Hindlimb muscle (tissue), 1 donor: ENCODE measurements around the gene FOXO1. TPM values are rescaled to one million over a fixed set of nuclear protein-coding genes. Genes with fewer than 3 reads are reported as not detected.
"Not testable (repeated sequence)": the region's sequence is repeated elsewhere in the genome, so short reads cannot be mapped to it uniquely, and the experiment has no call there.

Experiments used
- DNase-seq: peaks from one replicate; pipeline ENCODE4 v3.0.0-alpha.2; 2013
- polyA plus RNA-seq: library from polyadenylated mRNA; unstranded; fragments of 120-200 nt; gene quantifications from one replicate; pipeline ENCODE4 v1.2.1, GENCODE V29; 2013; ENCODE audit not compliant: insufficient read length

Gene FOXO1
- 17.6 TPM for polyA plus RNA-seq

DNA sequence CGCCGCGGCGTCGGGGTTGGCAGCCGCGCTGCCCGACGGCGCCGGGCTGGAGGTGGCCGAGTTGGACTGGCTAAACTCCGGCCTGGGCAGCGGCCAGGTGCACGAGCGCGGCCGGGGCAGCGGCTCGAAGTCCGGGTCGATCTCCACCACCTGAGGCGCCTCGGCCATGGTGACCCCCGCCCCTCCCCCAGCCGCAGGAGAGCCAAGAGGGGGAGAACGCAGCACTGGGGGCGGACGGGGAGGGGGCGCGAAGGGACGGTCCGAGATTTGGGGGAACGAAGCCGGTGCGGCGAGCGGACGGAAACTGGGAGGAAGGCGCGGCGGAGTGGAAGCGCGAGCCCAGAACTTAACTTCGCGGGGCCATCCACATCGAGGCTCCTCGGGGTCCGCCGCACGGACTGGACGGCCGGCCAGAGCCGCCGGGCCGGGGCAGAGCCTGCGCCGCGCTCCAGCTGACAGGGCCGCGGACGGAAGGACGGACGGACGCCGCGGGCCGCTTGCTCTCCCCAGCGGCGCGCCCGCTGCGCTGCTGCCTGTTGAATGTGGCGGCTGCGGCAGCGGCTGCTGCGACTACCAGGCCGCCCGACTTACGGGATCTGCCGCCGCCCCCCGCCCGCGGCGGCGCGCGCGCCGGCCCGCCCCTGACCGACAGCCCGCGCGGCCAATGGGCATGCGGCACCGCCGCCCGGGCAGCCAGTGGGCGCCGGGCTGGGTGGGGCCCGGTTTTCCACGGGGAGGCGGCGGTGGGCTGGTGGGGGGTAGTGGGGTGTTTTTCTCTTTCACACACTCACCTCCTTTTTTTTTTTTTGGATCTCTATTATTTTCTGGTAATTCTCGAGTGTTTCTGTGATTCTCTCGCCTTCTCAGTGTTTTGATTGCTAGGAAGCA, at the start of gene FOXO1:
Gene FOXO1 (minus strand): TSS at position 597 of the 888 bp plus-strand sequence. CDS start 429 bp downstream, at position 168.
- DNase-seq, result peak; percentile 95

DNA sequence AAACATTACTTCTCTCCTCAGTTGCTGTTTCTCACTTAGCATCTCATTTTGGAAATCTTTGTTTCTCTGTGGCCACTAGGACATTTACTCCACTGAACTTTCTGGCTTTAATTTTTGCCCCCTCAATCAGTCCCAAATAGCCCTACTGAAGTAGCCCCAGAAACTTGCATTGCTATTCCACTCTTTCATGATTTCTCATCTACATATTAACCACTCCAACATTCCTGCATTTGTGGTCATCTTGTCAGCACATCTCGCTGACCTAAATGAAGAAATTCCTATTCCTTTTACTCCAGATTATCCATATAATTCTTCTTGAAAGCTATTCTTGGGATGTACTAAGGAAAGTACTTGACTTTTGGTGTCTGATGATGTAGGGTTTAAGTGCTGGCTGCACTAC, 48.0 kb upstream of the FOXO1 start:
- not testable (repeated sequence) for DNase-seq

GRCh38 chr13:40706439-40706838, 40.0 kb upstream of the FOXO1 start:
- no peak for DNase-seq

DNA sequence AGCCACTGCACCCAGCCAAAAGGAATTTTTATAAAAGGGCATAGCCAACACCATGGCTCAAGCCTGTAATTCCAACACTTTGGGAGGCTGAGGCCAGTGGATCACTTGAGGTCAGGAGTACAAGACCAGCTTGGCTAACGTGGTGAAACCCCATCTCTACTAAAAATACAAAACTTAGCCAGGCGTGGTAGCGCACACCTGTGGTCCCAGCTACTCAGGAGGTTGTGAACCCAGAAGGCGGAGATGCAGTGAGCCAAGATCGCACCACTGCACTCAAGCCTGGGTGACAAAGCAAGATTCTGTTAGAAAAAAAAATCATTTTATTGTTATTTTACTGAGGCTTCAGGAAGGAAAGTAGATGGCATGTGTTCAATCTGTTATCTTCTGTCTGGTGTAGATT, 31.3 kb upstream of the FOXO1 start:
- no peak for DNase-seq

GRCh38 chr13:40694426-40694825, 28.0 kb upstream of the FOXO1 start:
- DNase-seq, result no peak

DNA sequence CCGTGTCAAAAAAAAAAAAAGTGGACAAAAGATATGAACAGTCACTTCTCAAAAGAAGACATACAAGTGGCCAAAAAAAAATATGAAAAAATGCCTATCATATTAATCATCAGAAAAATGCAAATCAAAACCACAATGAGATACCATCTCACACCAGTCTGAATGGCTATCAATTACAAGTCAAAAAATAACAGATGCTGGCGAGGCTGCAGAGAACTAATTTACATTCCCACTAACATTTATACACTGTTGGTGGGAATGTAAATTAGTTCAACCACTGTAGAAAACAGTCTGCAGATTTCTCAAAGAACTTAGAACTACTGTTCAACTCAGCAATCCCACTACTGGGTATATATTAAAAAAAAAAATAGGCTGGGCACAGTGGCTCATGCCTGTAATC, 26.5 kb upstream of the FOXO1 start:
- no peak for DNase-seq

DNA sequence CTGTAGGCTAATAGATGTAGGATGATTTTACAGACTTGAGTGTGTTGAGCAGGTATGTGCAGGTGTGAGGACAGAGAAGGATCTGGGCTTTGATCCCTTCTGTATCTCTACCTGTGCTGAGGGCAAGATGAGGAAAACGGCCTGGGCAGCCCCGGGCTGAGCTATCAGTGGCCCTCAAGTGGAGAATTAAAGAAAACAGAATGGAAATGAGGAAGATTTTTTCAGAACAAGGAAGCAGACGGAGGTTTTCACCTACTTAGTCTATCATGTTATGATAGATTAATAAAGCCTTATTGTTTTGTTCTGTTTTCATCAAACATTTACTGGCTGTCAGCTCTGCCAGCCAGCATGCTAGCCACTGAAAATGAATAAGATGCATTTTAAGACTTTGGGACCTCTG, 22.3 kb upstream of the FOXO1 start:
- no peak for DNase-seq

GRCh38 chr13:40682449-40683240, 16.2 kb upstream of the FOXO1 start:
- DNase-seq, result no peak

DNA sequence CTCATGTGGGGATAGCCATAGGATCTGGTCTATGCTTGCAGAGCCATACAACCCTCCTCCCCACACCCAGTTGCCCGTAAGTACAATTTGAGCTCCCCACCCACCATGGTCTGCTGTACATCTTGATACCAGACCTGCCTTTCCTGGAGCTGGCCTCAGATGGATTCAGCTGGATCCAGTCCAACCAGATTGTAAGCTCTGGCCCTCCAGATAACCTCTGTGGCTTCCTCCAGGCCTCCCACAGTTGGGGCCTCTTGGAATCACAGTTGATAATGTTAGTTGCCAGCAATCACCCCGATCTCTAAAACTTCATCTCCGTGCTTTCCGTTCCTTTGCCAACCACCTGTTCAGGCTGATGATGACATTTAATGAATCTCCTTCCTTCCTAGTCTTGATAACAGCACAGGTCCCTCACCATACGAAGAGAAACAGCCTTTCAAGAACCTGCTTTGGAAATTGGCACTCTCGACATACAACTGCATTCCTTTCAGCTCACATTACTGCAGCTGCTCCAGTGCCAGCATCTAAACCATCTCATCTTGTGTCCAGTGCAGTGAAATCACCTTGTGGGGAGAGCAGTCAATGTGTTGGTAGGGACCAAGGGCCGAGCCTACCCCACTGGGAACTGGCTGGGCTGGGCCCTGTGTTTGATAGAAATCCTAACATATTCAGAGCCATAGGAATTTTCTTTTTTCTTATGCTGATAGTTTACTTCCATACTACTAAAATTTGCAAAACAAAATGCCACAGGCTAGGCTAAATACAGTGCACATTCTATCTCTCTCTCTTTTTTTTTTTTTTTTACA, 15.1 kb upstream of the FOXO1 start:
- no peak for DNase-seq

- no peak for DNase-seq
Measured at GRCh38 chr13:40680659-40681323, 14.3 kb upstream of the FOXO1 start.

- no peak for DNase-seq
Measured at GRCh38 chr13:40679480-40679985, 13.1 kb upstream of the FOXO1 start.

DNA sequence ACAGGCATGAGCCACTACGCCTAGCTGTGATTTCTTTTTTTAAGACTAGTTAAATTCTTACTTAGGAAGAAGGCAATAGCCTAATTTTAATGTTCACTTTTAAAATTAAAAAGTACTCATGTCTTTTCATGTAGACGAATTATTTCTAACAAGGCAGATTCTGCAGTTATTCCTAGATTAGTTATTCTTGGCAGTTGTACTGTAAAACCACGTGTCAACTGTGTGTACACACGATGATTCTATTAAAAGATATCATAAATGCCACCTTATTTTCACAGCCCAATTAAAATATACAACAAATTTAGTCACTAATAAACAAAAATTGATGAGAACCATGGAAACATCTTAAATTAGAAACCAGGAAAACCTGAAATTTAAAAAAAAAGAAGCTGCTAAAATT, 10.6 kb upstream of the FOXO1 start:
- DNase-seq, result no peak

DNA sequence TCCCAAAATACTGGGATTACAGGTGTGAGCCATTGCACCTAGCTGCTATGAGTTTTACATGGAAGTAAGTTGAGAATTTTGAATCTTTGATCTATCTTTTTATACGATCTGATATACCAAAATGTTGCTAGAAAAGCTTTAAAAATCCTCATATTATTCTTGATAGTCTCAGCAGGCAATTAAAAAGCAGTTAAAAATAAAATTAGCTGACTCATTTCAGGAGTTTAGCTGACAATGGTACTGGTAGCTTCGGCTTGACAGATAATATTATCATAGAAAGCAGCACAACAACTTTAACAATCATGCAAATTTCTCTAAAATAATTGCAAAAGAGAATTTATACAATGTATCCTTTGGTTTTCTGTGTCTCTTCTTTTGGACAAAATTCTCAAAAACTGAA, 9.6 kb upstream of the FOXO1 start:
- DNase-seq, result no peak

DNA sequence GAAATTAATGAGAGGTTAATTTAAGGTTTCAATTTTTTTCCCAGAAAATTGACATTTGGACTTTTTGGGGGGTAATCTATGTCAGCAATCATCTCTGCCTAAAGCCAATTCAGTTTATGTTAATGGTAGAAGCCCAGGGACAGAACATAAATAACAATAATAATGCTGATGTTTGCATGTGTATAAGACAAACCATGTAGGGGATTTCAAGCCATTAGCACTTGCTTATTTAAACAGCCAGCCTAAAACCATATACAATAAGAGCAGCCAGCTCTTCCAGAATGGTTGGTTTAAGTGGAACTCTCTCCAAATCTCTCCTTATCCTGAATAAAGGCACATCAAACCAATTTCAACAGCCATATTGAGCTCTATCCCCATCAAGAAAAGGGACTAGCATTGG, 7.0 kb upstream of the FOXO1 start:
- DNase-seq, result no peak

DNA sequence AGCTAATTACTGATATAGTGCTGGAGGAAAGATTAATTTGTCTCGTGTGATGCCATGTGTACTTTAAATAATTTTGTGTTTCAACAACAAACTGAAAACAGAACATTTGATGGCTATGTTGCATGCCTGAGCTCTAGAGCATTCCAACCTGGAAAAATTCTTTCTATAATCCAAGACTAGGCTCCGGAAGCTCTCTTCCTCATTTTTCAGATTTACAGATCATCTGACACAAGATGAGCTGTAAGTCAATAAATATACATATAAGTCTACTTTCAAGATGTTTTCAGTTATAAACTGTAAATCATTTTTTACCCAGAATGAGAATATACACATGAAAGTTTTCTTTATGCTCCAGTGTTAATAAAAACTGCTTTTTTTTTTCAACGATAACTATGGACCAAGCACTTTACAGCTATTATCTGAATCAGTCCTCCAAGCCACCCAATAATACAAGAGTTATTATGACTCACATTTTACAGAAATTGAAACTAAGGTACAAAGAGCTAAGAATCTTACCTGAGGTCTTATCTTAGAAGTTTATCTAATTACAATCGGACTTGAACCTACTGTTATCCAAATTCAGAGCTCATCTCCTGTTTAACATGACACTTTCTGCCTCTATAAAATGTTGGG, 6.4 kb upstream of the FOXO1 start:
- no peak for DNase-seq

DNA sequence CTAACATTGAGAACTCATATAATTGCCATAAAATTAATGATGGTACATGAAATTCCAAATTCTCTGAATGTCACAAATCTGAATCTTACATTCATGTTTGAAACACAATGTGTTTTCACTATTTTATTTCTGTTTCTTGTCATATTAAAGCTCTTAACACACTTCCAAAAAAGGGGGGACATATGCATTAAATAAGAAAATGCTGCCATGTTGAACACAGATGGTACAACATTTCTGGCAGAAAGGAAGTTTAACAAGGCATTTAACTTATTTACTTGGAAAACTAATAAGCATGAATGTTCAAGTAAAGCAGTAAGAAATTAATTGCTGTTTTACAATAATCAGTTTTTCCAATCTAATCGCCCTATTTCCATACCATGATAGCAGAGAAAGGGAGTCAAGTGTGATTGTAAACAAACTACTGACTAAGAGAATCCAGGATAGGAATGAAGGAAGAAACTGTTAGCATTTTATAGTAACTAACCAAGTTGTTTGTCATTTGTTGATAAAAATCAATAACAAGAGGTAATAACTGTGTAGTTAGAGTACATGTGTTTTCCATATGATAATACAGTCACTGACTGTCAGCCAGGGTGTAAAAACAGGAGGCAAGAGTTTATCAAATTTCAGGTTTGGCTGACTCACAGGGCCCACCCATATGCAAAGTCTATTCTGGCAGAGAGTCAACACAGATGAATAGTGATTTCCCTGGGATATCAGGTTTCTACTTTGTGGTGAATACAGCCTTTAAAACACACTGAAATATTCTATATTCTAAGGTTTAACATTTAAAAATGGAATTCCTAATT, 5.7 kb upstream of the FOXO1 start:
- no peak for DNase-seq

DNA sequence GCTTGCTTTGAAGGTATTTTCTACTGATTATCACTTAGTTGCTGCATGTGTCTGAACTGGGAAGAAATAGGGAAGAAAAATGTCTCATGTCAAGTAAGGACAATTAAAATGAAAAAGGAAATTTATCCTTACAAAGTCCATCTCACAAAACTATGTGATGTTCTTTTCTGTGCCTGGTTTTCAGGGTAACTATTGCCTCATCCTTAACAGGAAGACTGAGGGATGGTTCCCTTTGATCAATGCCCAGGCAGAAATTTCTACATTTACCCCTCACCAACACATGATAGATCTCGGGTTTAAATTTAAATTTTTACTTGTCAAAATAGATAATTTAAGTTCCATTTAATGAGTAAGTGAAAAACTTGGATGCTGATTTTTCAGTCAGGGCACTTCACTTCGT, 3.9 kb upstream of the FOXO1 start:
- DNase-seq, result no peak

DNA sequence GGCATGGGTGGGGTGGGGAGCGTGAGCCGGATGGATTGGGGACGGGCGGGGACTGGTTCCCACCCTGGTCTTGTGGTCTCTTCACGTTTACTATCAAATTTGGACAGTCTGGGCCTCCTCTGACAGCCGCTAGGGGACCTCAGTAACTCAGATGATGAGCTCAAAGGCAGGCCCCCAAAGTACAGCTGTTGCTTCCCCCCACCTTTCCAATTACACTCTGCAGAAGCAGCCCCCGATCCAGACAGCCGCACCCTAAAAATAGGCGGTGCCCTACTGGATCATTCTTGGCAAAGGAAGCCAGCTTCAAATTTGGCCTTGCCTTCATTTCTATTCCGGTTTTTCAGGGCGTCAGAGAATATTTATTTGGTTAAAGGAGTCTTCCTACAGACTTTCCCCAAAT, 1.9 kb upstream of the FOXO1 start:
- no peak for DNase-seq

GRCh38 chr13:40667622-40667978, 1.2 kb upstream of the FOXO1 start:
- DNase-seq, result no peak

GRCh38 chr13:40666933-40667621, 636 bp upstream of the FOXO1 start:
- DNase-seq, result no peak
